H9 (cell line): Measurements from ENCODE around the gene KIF26A. TPM values are rescaled to one million over a fixed set of nuclear protein-coding genes. Genes with fewer than 3 reads are reported as not detected.

Experiments used
- DNase-seq: peaks from one replicate; pipeline ENCODE4 v3.0.0-alpha.2; 2017
- H2AFZ ChIP-seq: one replicate; pipeline ENCODE4 v1.6.1; 2013; ENCODE audit warnings: mild to moderate bottlenecking, low read length, control low read depth, moderate library complexity
- H2AK5ac ChIP-seq: 2 replicates; pipeline ENCODE4 v1.6.1; 2013; ENCODE audit warnings: low read length, control low read depth, mixed read lengths; ENCODE audit not compliant: insufficient read length
- H2BK120ac ChIP-seq: one replicate; pipeline ENCODE4 v1.6.1; 2013; ENCODE audit warnings: low read depth, mild to moderate bottlenecking, low read length, control low read depth, inconsistent platforms; ENCODE audit not compliant: poor library complexity, severe bottlenecking
- H2BK12ac ChIP-seq: 2 replicates; pipeline ENCODE4 v1.6.1; 2013; ENCODE audit warnings: low read length, control low read depth, mixed read lengths, low read depth; ENCODE audit not compliant: insufficient read length
- H2BK15ac ChIP-seq: 2 replicates; pipeline ENCODE4 v1.6.1; 2013; ENCODE audit warnings: low read depth, low read length, control low read depth
- H2BK20ac ChIP-seq: one replicate; pipeline ENCODE4 v1.6.1; 2013; ENCODE audit warnings: low read depth, mild to moderate bottlenecking, low read length, control low read depth, inconsistent platforms; ENCODE audit not compliant: poor library complexity, severe bottlenecking
- H2BK5ac ChIP-seq: 2 replicates; pipeline ENCODE4 v1.6.1; 2013; ENCODE audit warnings: low read length, control low read depth, mixed read lengths; ENCODE audit not compliant: insufficient read length
- H3K14ac ChIP-seq: 2 replicates; pipeline ENCODE4 v1.6.1; 2013; ENCODE audit warnings: low read length, control low read depth; ENCODE audit not compliant: insufficient read depth
- H3K18ac ChIP-seq: 2 replicates; pipeline ENCODE4 v1.6.1; 2013; ENCODE audit warnings: low read depth, mild to moderate bottlenecking, mixed read lengths, low read length, control low read depth; ENCODE audit not compliant: insufficient read length
- H3K23ac ChIP-seq: 2 replicates; pipeline ENCODE4 v1.6.1; 2013; ENCODE audit warnings: low read length, control low read depth, mixed read lengths, low read depth; ENCODE audit not compliant: insufficient read length
- H3K23me2 ChIP-seq: 2 replicates; pipeline ENCODE4 v1.6.1; 2013; ENCODE audit warnings: low read depth, mild to moderate bottlenecking, mixed read lengths, low read length, control low read depth; ENCODE audit not compliant: insufficient read length, poor library complexity, severe bottlenecking
- H3K27ac ChIP-seq: 2 replicates; pipeline ENCODE4 v1.5.1; 2013; ENCODE audit warnings: low read length, control low read depth, mixed read lengths, low read depth; ENCODE audit not compliant: insufficient read length
- H3K27me3 ChIP-seq: 2 replicates; pipeline ENCODE4 v1.6.1; 2013; ENCODE audit warnings: low read length, control low read depth, inconsistent platforms; ENCODE audit not compliant: insufficient read depth
- H3K4ac ChIP-seq: 2 replicates; pipeline ENCODE4 v1.6.1; 2013; ENCODE audit warnings: low read depth, mild to moderate bottlenecking, control low read depth, inconsistent platforms, low read length, moderate library complexity
- H3K4me1 ChIP-seq: 2 replicates; pipeline ENCODE4 v1.6.1; 2013; ENCODE audit warnings: low read length, control low read depth, inconsistent platforms; ENCODE audit not compliant: insufficient read depth
- H3K4me2 ChIP-seq: 2 replicates; pipeline ENCODE4 v1.6.1; 2013; ENCODE audit warnings: low read length, control low read depth, mixed read lengths; ENCODE audit not compliant: insufficient read length, insufficient read depth
- H3K56ac ChIP-seq: 2 replicates; pipeline ENCODE4 v1.6.1; 2013; ENCODE audit warnings: low read depth, mild to moderate bottlenecking, mixed read lengths, low read length, control low read depth; ENCODE audit not compliant: insufficient read length
- H3K79me1 ChIP-seq: 2 replicates; pipeline ENCODE4 v1.6.1; 2013; ENCODE audit warnings: low read depth, mild to moderate bottlenecking, moderate library complexity, low read length, control low read depth, inconsistent platforms; ENCODE audit not compliant: insufficient read depth, poor library complexity, severe bottlenecking
- H3K79me2 ChIP-seq: 2 replicates; pipeline ENCODE4 v1.6.1; 2013; ENCODE audit warnings: low read length, control low read depth, inconsistent platforms; ENCODE audit not compliant: insufficient read depth
- H3K9ac ChIP-seq: 2 replicates; pipeline ENCODE4 v1.6.1; 2013; ENCODE audit warnings: low read length, control low read depth, mixed read lengths; ENCODE audit not compliant: insufficient read length; ENCODE audit errors: extremely low read depth
- H3K9me3 ChIP-seq: one replicate; pipeline ENCODE4 v1.6.1; 2013; ENCODE audit warnings: low read depth, low read length, inconsistent platforms; ENCODE audit not compliant: control insufficient read depth
- H3T11ph ChIP-seq: one replicate; pipeline ENCODE4 v1.6.1; 2013; ENCODE audit warnings: mild to moderate bottlenecking, low read length, control low read depth, inconsistent platforms
- H4K20me1 ChIP-seq: one replicate; pipeline ENCODE4 v1.6.1; 2013; ENCODE audit not compliant: control insufficient read depth, insufficient read length, insufficient read depth
- H4K5ac ChIP-seq: 2 replicates; pipeline ENCODE4 v1.6.1; 2013; ENCODE audit warnings: low read depth, mild to moderate bottlenecking, mixed read lengths, low read length, control low read depth; ENCODE audit not compliant: insufficient read length
- H4K8ac ChIP-seq: replicated peaks from 2 replicates; pipeline ENCODE4 v1.6.1; 2013; ENCODE audit warnings: low read length, control low read depth, mixed read lengths, low read depth; ENCODE audit not compliant: insufficient read length
- H4K91ac ChIP-seq: 2 replicates; pipeline ENCODE4 v1.6.1; 2013; ENCODE audit warnings: low read depth, mild to moderate bottlenecking, moderate library complexity, mixed read lengths, low read length, control low read depth; ENCODE audit not compliant: insufficient read length
- H3K27ac Mint-ChIP-seq, 3 experiments: 2 replicates in 2 of 3; 3 replicates in 1 of 3; pipeline ENCODE4 v1.8.0; 2020 to 2021; ENCODE audit warnings: mixed read lengths in 3 of 3, mild to moderate bottlenecking in 1 of 3, moderate library complexity in 1 of 3
- H3K27me3 Mint-ChIP-seq: 2 replicates; pipeline ENCODE4 v1.8.0; 2021; ENCODE audit warnings: low read depth, mild to moderate bottlenecking, moderate library complexity, mixed read lengths
- H3K36me3 Mint-ChIP-seq, 3 experiments: 2 replicates in 2 of 3; 3 replicates in 1 of 3; pipeline ENCODE4 v1.8.0; 2020 to 2021; ENCODE audit warnings: low read depth in 3 of 3, mixed read lengths in 3 of 3; ENCODE audit not compliant: insufficient read depth in 1 of 3
- H3K4me1 Mint-ChIP-seq, 2 experiments: 2 replicates each; pipeline ENCODE4 v1.8.0; 2020; ENCODE audit warnings: mixed read lengths in 2 of 2
- H3K4me3 Mint-ChIP-seq, 2 experiments: 2 replicates in 1 of 2; 3 replicates in 1 of 2; pipeline ENCODE4 v1.8.0; 2020 to 2021; ENCODE audit warnings: mild to moderate bottlenecking in 2 of 2, mixed read lengths in 2 of 2, moderate library complexity in 1 of 2
- H3K9me3 Mint-ChIP-seq, 2 experiments: 2 replicates in 1 of 2; 3 replicates in 1 of 2; pipeline ENCODE4 v1.8.0; 2020; ENCODE audit warnings: mild to moderate bottlenecking in 2 of 2, mixed read lengths in 2 of 2, moderate library complexity in 1 of 2
- CTCF ChIP-seq: fragments of 200-600 bp; sonication (generic); conservative IDR thresholded peaks from 3 replicates; pipeline ENCODE4 v1.8.0; 2021; ENCODE audit warnings: antibody characterized with exemption, mild to moderate bottlenecking
- WGBS: extraction: QIAGEN DNeasy Blood & Tissue Kit; methylation state at CpG from one replicate; pipeline ENCODE4 v1.1.7; 2013; ENCODE audit warnings: missing lambda C conversion rate, low lambda C conversion rate, mixed read lengths; ENCODE audit not compliant: insufficient read length; ENCODE audit errors: extremely low coverage; 5-methylcytosine and 5-hydroxymethylcytosine counted together
- total RNA-seq: library from RNA; stranded (reverse); gene quantifications from 2 replicates; pipeline ENCODE4 v1.2.1, GENCODE V29; 2021

Gene KIF26A
- total RNA-seq, 1 experiment from 2014 or later: 44.2 TPM

GRCh38 chr14:104115131-104115600 is 23.2 kb upstream of the KIF26A start:
- no peaks in the 10 kb centered on the region for H3K9me3 ChIP-seq
- no peak overlapping the region for H3K27ac ChIP-seq
- peaks cover 7% of the 10 kb centered on the region for H3K23me2 ChIP-seq
- no peak overlapping the region for H3K56ac ChIP-seq
- no peaks in the 10 kb centered on the region; a peak in 1 of 7 replicates for H3K36me3 Mint-ChIP-seq
- H2BK15ac ChIP-seq: no peak overlapping the region
- H3K23ac ChIP-seq: no peak overlapping the region
- no peak overlapping the region for H4K5ac ChIP-seq
- no peak overlapping the region for H2AK5ac ChIP-seq
- H3K9me3 Mint-ChIP-seq: no peaks in the 10 kb centered on the region; a peak in 1 of 5 replicates
- H3K9ac ChIP-seq: no peak overlapping the region
- no peak overlapping the region for H2BK120ac ChIP-seq
- no peak overlapping the region for H2BK20ac ChIP-seq
- no peak overlapping the region for H3T11ph ChIP-seq
- peaks cover 0 to 2% of the 10 kb centered on the region in 2 experiments; a peak in 1 of 4 replicates for H3K4me1 Mint-ChIP-seq
- peak overlapping the region in 1 of 2 experiments; percentile 63; a peak in 1 of 5 replicates for H3K4me3 Mint-ChIP-seq
- H3K79me1 ChIP-seq: no peaks in the 10 kb centered on the region
- no peaks in the 10 kb centered on the region for H4K20me1 ChIP-seq
- no peak overlapping the region for H2AFZ ChIP-seq
- WGBS: no CpG with 5 or more reads among the region's 11 CpGs
- H3K4me1 ChIP-seq: no peaks in the 10 kb centered on the region; the same call in 1 of the 2 replicates
- TF ChIP-seq CTCF: no peak
- no peak overlapping the region for H3K18ac ChIP-seq
- H3K4me2 ChIP-seq: no peak overlapping the region
- no peaks in the 10 kb centered on the region for H3K79me2 ChIP-seq
- DNase-seq: no peak
- H2BK5ac ChIP-seq: no peak overlapping the region
- no peak overlapping the region for H4K91ac ChIP-seq
- no peak overlapping the region for H3K27ac Mint-ChIP-seq
- H2BK12ac ChIP-seq: no peak overlapping the region
- H4K8ac ChIP-seq: no peak overlapping the region
- peaks cover 53% of the 10 kb centered on the region for H3K27me3 Mint-ChIP-seq
- peaks cover 7% of the 10 kb centered on the region; the same call in 1 of the 2 replicates for H3K27me3 ChIP-seq
- no peak overlapping the region for H3K4ac ChIP-seq
- H3K14ac ChIP-seq: no peak overlapping the region; the same call in 1 of the 2 replicates
